ENCODE data around the gene TREM1.

DNA sequence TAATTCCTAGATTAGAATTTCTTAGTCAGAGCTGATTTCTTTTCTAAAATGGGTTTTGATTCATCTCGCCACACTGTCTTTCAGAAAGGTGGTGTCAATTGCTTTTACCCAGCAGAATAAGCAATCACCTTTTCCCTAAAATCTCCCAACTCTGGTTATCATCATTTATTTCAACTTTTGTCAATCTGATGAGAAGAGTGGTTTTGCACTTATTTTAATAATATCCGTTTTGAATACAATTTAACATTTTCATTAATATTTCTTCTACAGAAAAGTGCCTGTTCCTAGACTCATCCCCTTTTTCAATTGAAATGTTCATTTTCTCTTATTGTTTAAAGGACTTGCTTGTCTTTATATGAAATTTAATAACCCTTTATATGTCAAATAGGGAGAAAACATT lies 40.7 kb upstream of the TREM1 start:
- no peak for TF ChIP-seq FOXM1 (IDR thresholded peaks at IDR 0.05; ENCODE audit: borderline replicate concordance, low read depth)
- TF ChIP-seq, protein P1, sequence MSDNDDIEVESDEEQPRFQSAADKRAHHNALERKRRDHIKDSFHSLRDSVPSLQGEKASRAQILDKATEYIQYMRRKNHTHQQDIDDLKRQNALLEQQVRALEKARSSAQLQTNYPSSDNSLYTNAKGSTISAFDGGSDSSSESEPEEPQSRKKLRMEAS (IDR thresholded peaks at IDR 0.05), result no peak
- TF ChIP-seq, protein P2, sequence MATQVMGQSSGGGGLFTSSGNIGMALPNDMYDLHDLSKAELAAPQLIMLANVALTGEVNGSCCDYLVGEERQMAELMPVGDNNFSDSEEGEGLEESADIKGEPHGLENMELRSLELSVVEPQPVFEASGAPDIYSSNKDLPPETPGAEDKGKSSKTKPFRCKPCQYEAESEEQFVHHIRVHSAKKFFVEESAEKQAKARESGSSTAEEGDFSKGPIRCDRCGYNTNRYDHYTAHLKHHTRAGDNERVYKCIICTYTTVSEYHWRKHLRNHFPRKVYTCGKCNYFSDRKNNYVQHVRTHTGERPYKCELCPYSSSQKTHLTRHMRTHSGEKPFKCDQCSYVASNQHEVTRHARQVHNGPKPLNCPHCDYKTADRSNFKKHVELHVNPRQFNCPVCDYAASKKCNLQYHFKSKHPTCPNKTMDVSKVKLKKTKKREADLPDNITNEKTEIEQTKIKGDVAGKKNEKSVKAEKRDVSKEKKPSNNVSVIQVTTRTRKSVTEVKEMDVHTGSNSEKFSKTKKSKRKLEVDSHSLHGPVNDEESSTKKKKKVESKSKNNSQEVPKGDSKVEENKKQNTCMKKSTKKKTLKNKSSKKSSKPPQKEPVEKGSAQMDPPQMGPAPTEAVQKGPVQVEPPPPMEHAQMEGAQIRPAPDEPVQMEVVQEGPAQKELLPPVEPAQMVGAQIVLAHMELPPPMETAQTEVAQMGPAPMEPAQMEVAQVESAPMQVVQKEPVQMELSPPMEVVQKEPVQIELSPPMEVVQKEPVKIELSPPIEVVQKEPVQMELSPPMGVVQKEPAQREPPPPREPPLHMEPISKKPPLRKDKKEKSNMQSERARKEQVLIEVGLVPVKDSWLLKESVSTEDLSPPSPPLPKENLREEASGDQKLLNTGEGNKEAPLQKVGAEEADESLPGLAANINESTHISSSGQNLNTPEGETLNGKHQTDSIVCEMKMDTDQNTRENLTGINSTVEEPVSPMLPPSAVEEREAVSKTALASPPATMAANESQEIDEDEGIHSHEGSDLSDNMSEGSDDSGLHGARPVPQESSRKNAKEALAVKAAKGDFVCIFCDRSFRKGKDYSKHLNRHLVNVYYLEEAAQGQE (IDR thresholded peaks at IDR 0.05; ENCODE audit: low read depth), result no peak
- TF ChIP-seq CEBPB (IDR thresholded peaks at IDR 0.05), result no peak
- TF ChIP-seq TCF12 (IDR thresholded peaks at IDR 0.05; ENCODE audit: low read depth), result no peak
- no peak for TF ChIP-seq TEAD4 (IDR thresholded peaks at IDR 0.05)
- no peak for TF ChIP-seq EP300 (IDR thresholded peaks at IDR 0.05; ENCODE audit: borderline replicate concordance)
- TF ChIP-seq, protein P3, sequence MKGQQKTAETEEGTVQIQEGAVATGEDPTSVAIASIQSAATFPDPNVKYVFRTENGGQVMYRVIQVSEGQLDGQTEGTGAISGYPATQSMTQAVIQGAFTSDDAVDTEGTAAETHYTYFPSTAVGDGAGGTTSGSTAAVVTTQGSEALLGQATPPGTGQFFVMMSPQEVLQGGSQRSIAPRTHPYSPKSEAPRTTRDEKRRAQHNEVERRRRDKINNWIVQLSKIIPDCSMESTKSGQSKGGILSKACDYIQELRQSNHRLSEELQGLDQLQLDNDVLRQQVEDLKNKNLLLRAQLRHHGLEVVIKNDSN (IDR thresholded peaks at IDR 0.05), result no peak
- no peak for TF ChIP-seq RAD21 (IDR thresholded peaks at IDR 0.05; ENCODE audit: low read depth)
- no peak for TF ChIP-seq CREB1 (IDR thresholded peaks at IDR 0.05; ENCODE audit: low read depth)
- TF ChIP-seq EGR1 (IDR thresholded peaks at IDR 0.05), result no peak
- no peak for TF ChIP-seq YY1 (IDR thresholded peaks at IDR 0.05; ENCODE audit: low read depth)
